H1 (cell line): ENCODE data around the gene CFAP100. TPM values are rescaled to one million over a fixed set of nuclear protein-coding genes. Genes with fewer than 3 reads are reported as not detected.

ENCODE experiments used
- CTCF ChIA-PET: fragments of 300-600 bp; sonication (Branson Sonifier 250); formaldehyde crosslinking; loops from one replicate; lab custom pipeline; 2021; ENCODE audit not compliant: partially characterized antibody; lab: Charles Lee
- POLR2A ChIA-PET: fragments of 300-600 bp; sonication (Branson Sonifier 250); formaldehyde crosslinking; loops from one replicate; lab custom pipeline; 2021; ENCODE audit warnings: inconsistent platforms; ENCODE audit not compliant: partially characterized antibody; lab: Charles Lee
- DNase-seq, 2 experiments: peaks; one replicate each; pipeline versions ENCODE4 v3.0.0 to v3.0.0-alpha.2; 2010 to 2022; ENCODE audit warnings: low spot score in 2 of 2, low read depth in 1 of 2, mixed read lengths in 1 of 2
- FAIRE-seq: peaks from 2 replicates; lab custom pipeline; 2011; peaks lifted over from hg19 to GRCh38; lab: Jason Lieb, UNC
- H2AFZ ChIP-seq: 2 replicates; pipeline ENCODE4 v1.8.1; 2012; ENCODE audit warnings: low read length, inconsistent platforms
- H2AK5ac ChIP-seq: 2 replicates; pipeline ENCODE4 v1.6.1; 2013; ENCODE audit warnings: low read depth, low read length
- H2BK120ac ChIP-seq: replicated peaks from 2 replicates; pipeline ENCODE3; 2013; ENCODE audit warnings: low read depth, low read length, inconsistent platforms
- H2BK12ac ChIP-seq: 2 replicates; pipeline ENCODE4 v1.6.1; 2013; ENCODE audit warnings: low read depth, low read length
- H2BK15ac ChIP-seq: 2 replicates; pipeline ENCODE4 v1.6.1; 2013; ENCODE audit warnings: low read length
- H2BK20ac ChIP-seq: 2 replicates; pipeline ENCODE4 v1.6.1; 2013; ENCODE audit warnings: low read length
- H2BK5ac ChIP-seq: 2 replicates; pipeline ENCODE4 v1.6.1; 2013; ENCODE audit warnings: low read depth, low read length
- H3K14ac ChIP-seq: 2 replicates; pipeline ENCODE4 v1.6.1; 2013; ENCODE audit warnings: inconsistent platforms; ENCODE audit not compliant: insufficient read length
- H3K18ac ChIP-seq: 2 replicates; pipeline ENCODE4 v1.6.1; 2013; ENCODE audit warnings: low read length; ENCODE audit errors: extremely low read depth
- H3K23ac ChIP-seq: 2 replicates; pipeline ENCODE4 v1.6.1; 2013; ENCODE audit warnings: inconsistent platforms; ENCODE audit not compliant: insufficient read length
- H3K23me2 ChIP-seq: 2 replicates; pipeline ENCODE4 v1.6.1; 2013; ENCODE audit warnings: low read depth, low read length
- H3K27ac ChIP-seq: 2 replicates; pipeline ENCODE4 v1.6.1; 2011; ENCODE audit warnings: low read depth, low read length, inconsistent platforms
- H3K27me3 ChIP-seq, 4 experiments: replicated peaks in 1 of 4; 1 replicate in 1 of 4; 2 replicates in 3 of 4; pipeline versions ENCODE4 v1.6.1 to v1.8.1; 2011 to 2013; ENCODE audit warnings: low read length in 3 of 4, mild to moderate bottlenecking in 3 of 4, inconsistent platforms in 2 of 4, mixed read lengths in 2 of 4, moderate library complexity in 1 of 4; ENCODE audit not compliant: control insufficient read depth in 3 of 4, insufficient read depth in 3 of 4; ENCODE audit errors: extremely low read depth in 1 of 4
- H3K36me3 ChIP-seq, 4 experiments: 2 replicates each; pipeline versions ENCODE4 v1.6.1 to v1.8.1; 2011 to 2013; ENCODE audit warnings: mild to moderate bottlenecking in 4 of 4, low read length in 3 of 4, moderate library complexity in 2 of 4, control low read depth in 1 of 4, inconsistent platforms in 1 of 4; ENCODE audit not compliant: insufficient read depth in 4 of 4, control insufficient read depth in 2 of 4
- H3K4ac ChIP-seq: replicated peaks from 2 replicates; pipeline ENCODE3; 2013; ENCODE audit warnings: low read length, low read depth, mixed read lengths, inconsistent platforms; ENCODE audit not compliant: insufficient read length
- H3K4me1 ChIP-seq, 4 experiments: replicated peaks in 1 of 4; 1 replicate in 1 of 4; 2 replicates in 3 of 4; pipeline versions ENCODE4 v1.6.1 to v1.8.1; 2011 to 2013; ENCODE audit warnings: low read length in 3 of 4, inconsistent platforms in 2 of 4, mixed read lengths in 1 of 4; ENCODE audit not compliant: insufficient read depth in 4 of 4, control insufficient read depth in 3 of 4
- H3K4me2 ChIP-seq, 2 experiments: 2 replicates each; pipeline versions ENCODE4 v1.6.1 to v1.8.1; 2011 to 2013; ENCODE audit warnings: low read depth in 2 of 2, low read length in 2 of 2, control low read depth in 1 of 2, inconsistent platforms in 1 of 2, mild to moderate bottlenecking in 1 of 2; ENCODE audit not compliant: insufficient read depth in 1 of 2
- H3K4me3 ChIP-seq, 4 experiments: fragments of 200-600, 300-600 bp in 1 of 4; sonication (generic), shearing (Covaris generic), sonication (Bioruptor Twin) in 1 of 4; 2 replicates each; pipeline versions ENCODE4 v1.5.1 to v1.8.1; 2011 to 2016; ENCODE audit warnings: low read length in 4 of 4, low read depth in 3 of 4, control low read depth in 2 of 4, inconsistent platforms in 2 of 4, mild to moderate bottlenecking in 2 of 4, mixed read lengths in 1 of 4, moderate library complexity in 1 of 4; ENCODE audit not compliant: insufficient read depth in 2 of 4; ENCODE audit errors: extremely low read depth in 1 of 4
- H3K56ac ChIP-seq: replicated peaks from 2 replicates; pipeline ENCODE3; 2013; ENCODE audit warnings: low read depth, mild to moderate bottlenecking, mixed read lengths, low read length, inconsistent platforms; ENCODE audit not compliant: insufficient read length
- H3K79me1 ChIP-seq: 2 replicates; pipeline ENCODE4 v1.6.1; 2013; ENCODE audit warnings: low read depth, low read length, control low read depth
- H3K79me2 ChIP-seq, 2 experiments: 2 replicates each; pipeline versions ENCODE4 v1.6.1 to v1.8.1; 2012 to 2013; ENCODE audit warnings: low read length in 2 of 2, mild to moderate bottlenecking in 2 of 2, inconsistent platforms in 1 of 2; ENCODE audit not compliant: insufficient read depth in 2 of 2, control insufficient read depth in 1 of 2
- H3K9ac ChIP-seq, 4 experiments: replicated peaks in 1 of 4; 1 replicate in 1 of 4; 2 replicates in 3 of 4; pipeline versions ENCODE4 v1.6.1 to v1.8.1; 2011 to 2013; ENCODE audit warnings: low read depth in 3 of 4, low read length in 3 of 4, control low read depth in 2 of 4, mild to moderate bottlenecking in 2 of 4, moderate library complexity in 2 of 4, inconsistent platforms in 1 of 4; ENCODE audit errors: extremely low read depth in 1 of 4
- H3K9me3 ChIP-seq, 2 experiments: 2 replicates each; pipeline versions ENCODE4 v1.6.1 to v1.8.1; 2012 to 2013; ENCODE audit warnings: mild to moderate bottlenecking in 2 of 2, moderate library complexity in 2 of 2, control low read depth in 1 of 2, inconsistent platforms in 1 of 2, low read depth in 1 of 2, low read length in 1 of 2, mixed read lengths in 1 of 2; ENCODE audit not compliant: insufficient read depth in 2 of 2
- H4K20me1 ChIP-seq, 2 experiments: replicated peaks in 1 of 2; 2 replicates each; pipeline versions ENCODE3 to v1.8.1; 2011 to 2013; ENCODE audit warnings: inconsistent platforms in 2 of 2, low read length in 2 of 2, mild to moderate bottlenecking in 1 of 2; ENCODE audit not compliant: insufficient read depth in 2 of 2, control insufficient read depth in 1 of 2
- H4K5ac ChIP-seq: 2 replicates; pipeline ENCODE4 v1.6.1; 2013; ENCODE audit warnings: low read length, low read depth, mixed read lengths, inconsistent platforms; ENCODE audit not compliant: insufficient read length
- H4K8ac ChIP-seq: 2 replicates; pipeline ENCODE4 v1.8.0; 2013; ENCODE audit warnings: mild to moderate bottlenecking, moderate library complexity, low read length, inconsistent platforms; ENCODE audit not compliant: insufficient read depth; ENCODE audit errors: extremely low read depth
- H4K91ac ChIP-seq: replicated peaks from 2 replicates; pipeline ENCODE3; 2013; ENCODE audit warnings: low read length, mixed read lengths, inconsistent platforms; ENCODE audit not compliant: insufficient read length
- POLR2A ChIP-seq, 2 experiments: IDR thresholded peaks; 1 replicate in 1 of 2; 2 replicates in 1 of 2; pipeline ENCODE4 v1.6.1; 2011; ENCODE audit warnings: low read depth in 2 of 2, low read length in 2 of 2, mild to moderate bottlenecking in 2 of 2; ENCODE audit errors: control extremely low read depth in 1 of 2
- WGBS, 2 experiments: shearing (Covaris generic) in 1 of 2; methylation state at CpG; one replicate each; pipeline versions ENCODE4 v1.1.6 to v1.1.7; 2013 to 2015; ENCODE audit warnings: low lambda C conversion rate in 2 of 2, mixed read lengths in 2 of 2, inconsistent platforms in 1 of 2, low coverage in 1 of 2, missing lambda C conversion rate in 1 of 2; ENCODE audit not compliant: insufficient replicate concordance in 2 of 2, insufficient coverage in 1 of 2, insufficient read length in 1 of 2; ENCODE audit errors: extremely low coverage in 1 of 2, missing lambda C conversion rate in 1 of 2; 5-methylcytosine and 5-hydroxymethylcytosine counted together
- polyA plus RNA-seq, 7 experiments: library from polyadenylated mRNA; depleted of rRNA in 3 of 7; stranded (reverse) in 5 of 7; unstranded in 2 of 7; fragments of >200 nt in 5 of 7; fragments of 200-250 nt in 2 of 7; gene quantifications; 1 replicate in 5 of 7; 2 replicates in 1 of 7; 4 replicates in 1 of 7; pipeline versions ENCODE4 v1.2.1 to v1.2.3, GENCODE V29; 2011 to 2013; ENCODE audit warnings: missing spikeins in 2 of 7, mixed read lengths in 2 of 7
- total RNA-seq: library from RNA; stranded (reverse); fragmentation: NEBNext Ultra II Directional; extraction: Animal tissue kit (Norgen Biotek cat#: 25700); gene quantifications from 2 replicates; pipeline ENCODE4 v1.2.1, GENCODE V29; 2021

The CFAP100 gene
- total and polyA plus RNA-seq, 2 of the 8 experiments (the other 6 are each of a cell fraction or from before 2014, with no cell fraction given), result 0.17 TPM; not detected in 1

- POLR2A ChIA-PET, result interaction anchor here (0.8 to 2.2 kb wide), 2 partner anchors 9 to 61 kb away, joined by 3 to 5 read pairs; no protein-coding TSS in a partner anchor
- CTCF ChIA-PET, result no interaction called here
Measured at GRCh38 chr3:126414406-126414805, 19.7 kb downstream of the CFAP100 start.

More at GRCh38 chr3:126414406-126414805, 19.7 kb downstream of the CFAP100 start:
- Histone ChIP-seq H2AK5ac (no peak overlapping the region), H2BK120ac (no peak overlapping the region), H3K14ac (no peak overlapping the region), H3K4me1 (peaks cover 0 to 6% (median 5%) of the 10 kb centered on the region in 4 experiments; a peak in 4 of 7 replicates), H3K18ac (no peak overlapping the region), H3K56ac (no peak overlapping the region), H3K27ac (no peak overlapping the region), H2BK5ac (0 out of 2 replicates have a peak overlapping the region, but pooled peaks have one; percentile 24), H4K5ac (no peak overlapping the region), H4K20me1 (no peaks in the 10 kb centered on the region), H2BK20ac (no peak overlapping the region), H4K91ac (no peak overlapping the region), H3K23me2 (no peaks in the 10 kb centered on the region), H3K4ac (no peak overlapping the region), H2AFZ (no peak overlapping the region), H3K4me2 (no peak overlapping the region), H3K4me3 (no peak overlapping the region), H3K9me3 (no peaks in the 10 kb centered on the region), H3K23ac (no peak overlapping the region), H2BK15ac (no peak overlapping the region), H2BK12ac (peak overlapping the region; percentile 80; the same call in 1 of the 2 replicates), H3K36me3 (no peaks in the 10 kb centered on the region), H3K9ac (no peak overlapping the region), H3K79me1 (no peaks in the 10 kb centered on the region), H3K27me3 (no peaks in the 10 kb centered on the region; a peak in 1 of 7 replicates), H3K79me2 (no peaks in the 10 kb centered on the region), H4K8ac (no peak overlapping the region; the same call in 1 of the 2 replicates)
- TF ChIP-seq POLR2A (IDR thresholded peaks at IDR 0.05; ENCODE audit: control extremely low read depth in 1 of 2, low read depth in 2 of 2, low read length in 2 of 2), result no peak
- no peak for DNase-seq
- FAIRE-seq, result no peak
- WGBS, 2 experiments, result 89% methylated on average over 11 of the region's 11 CpGs; no CpG with 5 or more reads in 1 of the 2 experiments
